Inflammatory macrophage treated with lipopolysaccharide for 4 hours (primary cell): ENCODE data around the gene SRP19.
"Not testable (repeated sequence)": the region's sequence is repeated elsewhere in the genome, so short reads cannot be mapped to it uniquely, and the experiment has no call there.

Experiments used
- DNase-seq: peaks from one replicate; pipeline ENCODE4 v3.0.0-alpha.2; 2020

SRP19 gene

DNA sequence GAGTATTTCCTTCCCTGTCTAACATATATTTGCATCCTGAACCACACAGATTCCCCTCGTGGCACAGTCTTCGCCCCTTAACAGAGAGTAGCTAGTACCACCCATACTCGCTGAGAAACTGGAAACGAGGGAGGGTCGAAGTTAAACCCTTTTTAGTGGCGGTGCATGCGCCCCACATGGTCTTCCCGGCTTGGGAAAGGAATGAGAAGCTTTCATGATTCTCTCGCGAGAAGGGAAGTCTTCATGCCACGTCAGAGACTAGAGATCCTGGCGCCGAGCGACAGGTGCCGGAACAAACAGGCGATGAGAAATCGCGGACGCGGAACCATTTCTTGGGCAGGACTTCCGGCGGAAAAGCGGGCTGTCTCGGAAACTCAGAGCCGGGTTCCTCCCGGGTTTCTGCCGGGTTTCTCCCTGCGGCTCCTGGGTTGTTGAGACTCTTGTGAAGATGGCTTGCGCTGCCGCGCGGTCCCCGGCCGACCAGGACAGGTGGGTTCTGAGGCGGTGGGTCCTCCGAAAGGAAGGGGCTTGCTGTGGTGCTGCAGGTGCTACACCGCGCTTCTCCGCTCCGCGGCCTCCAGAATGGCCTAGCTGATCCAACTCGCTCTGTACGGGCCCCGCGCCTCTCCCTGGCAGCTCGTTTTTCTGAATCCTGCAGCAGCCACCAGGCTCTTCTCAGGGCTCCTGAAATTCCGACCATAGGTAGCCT, at the start of gene SRP19:
Gene SRP19 (plus strand): TSS at position 359 of the 709 bp plus-strand sequence. CDS start 90 bp downstream, at position 449.
- DNase-seq, result peak; percentile 98

DNA sequence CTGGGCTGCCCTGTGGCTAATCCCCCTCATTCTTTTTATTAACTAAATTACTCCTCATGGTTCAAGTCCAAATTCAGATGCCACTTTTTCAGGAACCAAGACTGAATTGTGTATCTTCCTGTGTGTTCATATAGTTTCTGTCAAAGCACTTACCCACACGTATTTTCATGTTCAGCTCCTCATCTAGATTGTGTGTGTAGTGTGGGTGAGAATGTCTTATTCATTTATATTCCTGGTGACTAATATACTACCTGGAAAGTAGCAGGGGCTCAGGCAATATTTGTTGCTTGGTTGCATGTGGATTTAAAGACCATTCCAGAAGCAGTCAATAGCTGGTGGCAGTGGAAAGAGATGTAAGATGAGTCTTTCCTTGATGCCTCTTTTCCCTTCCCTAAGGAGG, 48.5 kb upstream of the SRP19 start:
- no peak for DNase-seq

DNA sequence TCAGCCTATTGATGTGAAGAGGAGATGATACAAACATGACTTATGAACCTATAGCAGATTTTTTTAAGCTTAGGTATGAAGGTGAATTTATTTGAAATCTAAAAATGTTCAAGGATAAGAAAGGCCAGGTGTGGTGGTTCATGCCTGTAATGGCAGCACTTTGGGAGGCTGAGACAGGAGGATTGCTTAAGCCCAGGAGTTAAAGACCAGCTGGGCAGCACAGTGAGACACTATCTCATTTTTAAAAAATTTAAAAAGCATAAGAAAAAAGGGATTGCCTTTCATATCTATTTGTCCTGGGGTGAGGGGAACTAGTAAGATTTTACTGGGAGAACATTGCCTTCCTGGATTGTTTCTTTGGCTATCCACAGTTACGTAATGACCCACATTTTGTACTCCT, 40.8 kb upstream of the SRP19 start:
- no peak for DNase-seq

DNA sequence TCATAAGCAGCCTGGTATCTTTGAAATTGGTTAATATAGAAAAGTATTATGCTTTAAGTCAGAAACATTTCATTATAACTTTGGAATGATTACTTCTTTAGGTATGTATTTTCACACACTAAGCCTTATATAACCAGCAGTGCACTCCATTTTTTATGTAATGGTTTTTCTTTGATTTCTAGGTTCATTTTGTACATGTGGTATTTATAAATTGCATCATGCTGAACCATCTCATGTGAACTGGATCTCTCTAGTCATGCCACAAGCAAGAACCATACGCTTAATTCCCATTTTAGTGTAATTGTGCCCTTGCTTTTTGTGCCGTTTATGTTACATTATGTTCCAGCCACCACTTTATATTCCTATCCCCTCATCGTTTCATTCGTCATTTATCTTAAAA, 38.6 kb upstream of the SRP19 start:
- no peak for DNase-seq

DNA sequence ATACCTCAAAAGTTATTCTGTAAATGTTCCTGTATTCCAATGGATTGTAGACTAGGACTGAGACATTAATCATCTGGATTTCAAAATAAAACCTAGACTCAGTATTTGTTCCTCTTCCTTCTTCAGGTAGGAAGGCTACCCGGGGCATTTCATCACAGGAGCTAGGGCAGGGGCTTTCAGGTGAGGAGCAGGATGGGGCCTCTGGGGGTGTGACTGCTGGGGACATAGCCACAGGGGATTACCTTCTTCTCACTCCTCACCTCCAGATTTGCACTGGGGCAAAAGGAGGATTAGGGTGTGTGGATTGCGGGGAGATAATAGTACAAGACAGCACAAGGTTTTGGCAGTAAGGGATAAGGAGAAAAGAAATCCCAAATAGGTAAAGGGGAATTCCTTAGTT, 37.9 kb upstream of the SRP19 start:
- no peak for DNase-seq

DNA sequence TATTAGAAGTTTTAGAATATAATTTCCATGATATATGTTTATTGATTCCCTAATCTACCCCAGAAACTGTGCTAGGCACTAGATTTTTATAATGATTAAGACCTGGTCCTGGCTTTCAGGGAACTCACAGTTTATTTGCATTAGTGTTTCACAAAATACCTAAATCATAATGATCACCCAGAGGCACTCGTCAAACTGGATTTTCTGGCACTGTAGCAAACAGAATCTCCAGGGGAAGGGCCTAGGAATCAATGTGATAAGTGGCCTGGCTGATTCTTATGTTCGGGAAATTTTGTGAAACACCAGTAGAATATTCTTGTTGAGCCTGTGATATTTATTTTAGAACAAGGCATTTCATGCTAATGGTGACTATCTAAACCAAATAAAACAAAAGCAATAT, 37.4 kb upstream of the SRP19 start:
- DNase-seq, result no peak

DNA sequence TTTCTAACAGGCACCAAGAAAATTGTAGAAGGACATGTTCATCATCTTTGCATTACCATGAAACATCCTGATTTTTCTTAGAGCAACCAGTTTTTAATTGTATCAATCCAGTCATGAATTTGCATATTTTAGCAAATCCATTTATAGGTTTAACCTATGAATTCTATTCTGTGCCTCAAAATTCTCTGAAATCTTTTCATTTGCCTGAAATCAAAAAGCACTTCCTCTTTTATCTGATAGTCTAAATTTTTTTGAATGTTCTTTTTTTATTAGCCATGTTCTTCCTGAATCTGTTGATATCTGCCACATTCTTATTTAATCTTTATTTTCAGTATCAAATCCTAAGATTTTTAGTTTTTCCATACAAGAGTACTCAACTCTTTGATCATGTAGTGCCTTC, 36.9 kb upstream of the SRP19 start:
- no peak for DNase-seq

DNA sequence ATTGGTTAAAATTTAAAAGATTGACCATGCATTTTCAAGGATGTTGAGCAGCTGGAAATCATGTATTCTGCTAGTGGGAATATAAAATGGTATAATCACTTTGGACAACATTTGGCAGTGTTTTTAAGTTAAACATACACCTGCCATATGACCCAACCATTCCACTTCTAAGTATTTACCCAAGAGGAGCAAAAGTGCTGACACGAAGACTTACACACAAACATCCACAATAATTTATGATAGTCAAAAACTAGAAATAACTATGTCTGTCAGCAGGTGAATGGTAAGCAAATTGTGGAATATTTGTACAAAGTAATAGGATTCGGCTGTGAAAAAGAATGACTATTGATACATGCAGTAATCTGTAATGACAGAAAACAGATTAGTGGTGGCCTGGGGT, 30.7 kb upstream of the SRP19 start:
- no peak for DNase-seq

DNA sequence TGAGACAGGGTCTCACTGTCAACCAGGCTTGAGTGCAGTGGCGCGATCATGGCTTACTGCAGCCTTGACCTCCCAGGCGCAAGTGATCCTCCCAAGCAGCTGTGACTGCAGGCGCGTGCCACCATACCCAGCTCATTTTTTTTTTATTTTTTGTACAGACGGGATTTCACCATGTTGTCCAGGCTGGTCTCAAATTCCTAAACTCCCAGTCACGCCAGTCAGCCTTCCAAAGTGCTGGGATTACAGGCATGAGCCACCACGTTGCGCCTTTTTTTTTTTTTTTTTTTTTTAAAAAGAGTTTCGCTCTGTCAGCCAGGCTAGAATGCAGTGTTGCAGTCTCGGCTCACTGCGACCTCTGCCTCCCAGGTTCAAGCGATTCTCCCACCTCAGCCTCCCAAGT, 27.1 kb upstream of the SRP19 start:
- no peak for DNase-seq

DNA sequence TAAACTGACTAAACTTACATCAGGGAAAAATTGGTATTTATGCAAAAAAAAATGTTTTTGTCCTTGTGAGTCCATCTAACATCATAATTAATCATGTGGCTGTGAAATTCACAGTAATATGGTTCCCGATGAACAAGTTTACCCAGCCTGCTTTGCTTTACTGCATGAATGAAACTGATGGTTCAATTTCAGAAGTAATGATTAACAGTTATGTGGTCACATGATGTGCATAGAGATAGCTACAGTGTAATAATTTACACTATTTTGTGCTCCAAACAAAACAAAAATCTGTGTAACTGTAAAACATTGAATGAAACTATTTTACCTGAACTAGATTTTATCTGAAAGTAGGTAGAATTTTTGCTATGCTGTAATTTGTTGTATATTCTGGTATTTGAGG, 16.6 kb upstream of the SRP19 start:
- DNase-seq, result no peak

DNA sequence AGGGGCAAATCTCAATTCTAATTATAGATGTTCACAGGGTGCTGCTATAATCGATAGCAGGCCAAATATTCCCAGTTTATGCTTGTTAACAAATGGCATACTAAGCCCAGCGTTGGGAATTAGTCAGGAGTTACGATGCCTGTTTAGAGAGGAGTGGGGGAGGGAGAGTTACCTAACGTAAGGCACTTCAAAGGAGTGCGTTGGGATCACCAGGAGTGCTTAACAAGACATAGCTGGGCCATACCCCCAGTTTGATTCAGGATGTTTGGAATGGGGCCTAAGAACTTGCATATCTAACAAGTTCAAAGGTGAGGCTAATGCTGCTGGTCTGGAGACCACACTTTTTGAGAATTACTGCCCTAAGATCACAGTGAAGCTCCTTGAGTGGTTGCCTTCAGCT, 14.5 kb upstream of the SRP19 start:
- no peak for DNase-seq

DNA sequence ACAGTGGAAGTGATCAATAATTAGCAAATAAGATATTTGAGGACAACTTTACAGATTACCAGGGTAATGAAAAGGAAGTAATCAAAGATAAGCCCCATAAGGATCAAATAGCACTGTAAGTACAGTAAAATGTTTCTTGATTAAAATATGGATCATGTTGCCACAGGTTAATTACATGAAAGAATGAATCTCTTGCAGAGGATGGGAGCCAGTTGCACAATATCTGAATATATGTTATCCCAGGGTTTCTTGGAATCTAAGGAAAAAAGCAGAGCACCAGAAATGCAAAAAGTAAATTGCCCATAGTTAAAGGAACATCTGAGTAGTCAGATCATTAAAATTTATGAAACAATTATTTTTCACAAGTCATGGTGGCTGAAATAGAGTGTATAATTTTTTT, 13.8 kb upstream of the SRP19 start:
- no peak for DNase-seq

DNA sequence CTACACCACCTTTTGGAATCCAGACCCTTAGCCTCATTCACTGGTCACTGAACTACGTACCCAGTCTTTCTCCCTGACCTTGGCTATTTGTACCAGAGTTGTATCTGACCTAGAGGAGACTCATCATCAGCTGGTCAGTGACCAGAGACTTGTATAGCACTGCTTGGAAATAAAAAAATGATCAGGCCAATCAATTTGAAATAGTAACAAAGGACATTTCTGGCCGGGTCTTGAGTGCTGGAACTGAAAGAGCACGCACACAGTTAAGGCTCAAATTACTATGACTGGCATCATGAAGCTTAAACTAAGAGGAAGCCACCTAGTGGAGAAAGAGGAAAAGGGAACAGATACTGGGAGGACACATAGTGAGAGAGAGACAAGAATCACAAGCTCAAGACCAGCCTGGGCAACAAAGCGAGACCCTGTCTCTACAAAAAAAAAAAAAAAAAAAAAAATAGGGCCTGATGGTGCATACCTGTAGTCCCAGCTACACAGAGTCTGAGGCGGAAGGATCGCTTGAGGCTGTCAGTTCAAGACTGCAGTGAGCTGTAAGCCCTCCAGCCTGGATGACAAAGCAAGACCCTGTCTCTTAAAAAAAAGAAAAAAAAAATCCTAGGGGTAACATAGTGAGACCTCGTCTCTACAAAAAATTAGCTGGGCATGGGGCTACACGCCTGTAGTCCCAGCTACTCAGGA, 12.8 kb upstream of the SRP19 start:
- DNase-seq, result peak; percentile 71

DNA sequence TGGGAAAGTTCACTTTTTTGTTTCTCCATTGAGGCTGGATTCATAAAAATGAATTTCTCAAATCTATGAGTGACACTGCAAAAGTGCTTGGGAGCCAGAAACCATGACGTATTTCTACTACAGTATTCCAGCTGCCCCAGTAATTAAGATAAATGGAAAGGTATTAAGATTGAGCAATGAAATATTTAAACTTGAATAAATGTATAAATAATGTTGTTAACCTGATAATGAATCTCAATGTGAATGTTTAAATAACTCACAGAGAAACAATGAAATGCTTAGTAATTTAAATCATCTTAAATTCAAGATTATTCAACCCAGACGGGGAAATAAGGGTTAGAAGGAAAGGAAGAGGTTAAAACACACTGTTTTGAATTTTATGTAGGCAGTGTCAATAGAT, 11.2 kb upstream of the SRP19 start:
- DNase-seq, result no peak

DNA sequence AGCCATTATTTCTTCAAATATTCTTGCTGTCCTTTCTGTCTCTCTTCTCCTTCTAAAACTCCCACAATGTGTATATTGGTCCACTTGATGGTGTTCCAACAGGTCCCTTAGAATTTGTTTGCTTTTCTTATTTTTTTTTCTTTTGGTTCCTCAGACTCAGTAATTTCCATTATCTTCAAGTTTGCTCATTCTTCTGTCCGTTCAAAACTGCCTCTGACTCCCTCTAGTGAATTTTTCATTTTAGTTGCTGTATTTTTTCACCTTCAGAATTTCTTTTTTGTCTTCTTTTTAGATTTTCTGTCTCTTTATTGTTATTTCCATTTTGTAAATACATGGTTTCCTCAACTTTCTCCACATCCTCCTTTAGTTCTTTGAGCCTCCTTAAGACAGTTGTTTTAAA, 6.4 kb upstream of the SRP19 start:
- no peak for DNase-seq

DNA sequence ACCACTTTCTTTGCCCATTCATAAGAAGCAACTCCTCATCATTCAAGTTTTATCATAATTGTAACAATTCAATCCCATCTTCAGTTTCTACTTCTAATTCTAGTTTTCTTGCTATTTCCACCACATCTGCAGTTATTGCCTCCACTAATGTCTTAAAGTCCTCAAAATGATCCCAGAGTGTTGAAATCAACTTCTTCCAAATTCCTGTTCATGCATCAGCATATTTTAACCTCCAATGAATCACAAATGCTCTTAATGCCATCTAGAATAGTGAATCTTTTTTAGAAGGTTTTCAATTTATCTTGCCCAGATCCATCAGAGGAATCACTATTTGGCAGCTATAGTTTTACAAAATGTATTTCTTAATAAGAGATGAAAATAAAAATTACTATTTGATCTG, 3.2 kb upstream of the SRP19 start:
- DNase-seq, result no peak

DNA sequence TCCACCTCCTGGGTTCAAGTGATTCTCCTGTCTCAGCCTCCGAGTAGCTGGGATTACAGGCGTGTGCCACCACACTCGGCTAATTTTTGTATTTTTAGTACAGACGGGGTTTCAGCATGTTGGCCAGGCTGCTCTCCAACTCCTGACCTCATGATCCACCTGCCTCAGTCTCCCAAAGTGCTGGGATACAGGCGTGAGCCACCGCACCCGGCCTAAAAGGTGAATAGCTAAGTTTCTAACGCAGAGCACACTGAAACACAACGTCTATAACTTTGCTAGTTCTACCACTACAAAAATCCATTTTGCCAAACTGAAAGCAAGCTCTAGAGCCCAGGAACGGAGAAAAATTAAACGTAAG, 537 bp upstream of the SRP19 start:
- not testable (repeated sequence) for DNase-seq

DNA sequence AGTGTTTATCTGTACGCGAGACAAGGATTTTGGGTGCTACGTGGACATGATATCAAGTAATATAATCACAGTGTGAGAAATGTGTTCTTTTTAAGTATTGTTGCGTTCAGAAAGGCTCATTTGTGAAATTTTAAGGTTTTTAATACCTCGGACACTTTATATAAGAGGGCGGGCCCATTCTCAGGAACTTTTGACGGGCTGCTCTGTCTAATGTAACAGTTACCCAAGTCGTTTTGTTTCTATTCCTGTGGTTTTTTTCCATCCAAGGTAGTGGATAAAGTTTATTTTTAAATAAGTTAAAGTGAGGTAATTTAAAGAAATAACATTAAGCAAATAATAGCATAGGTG, 525 bp downstream of the SRP19 start:
- no peak for DNase-seq

DNA sequence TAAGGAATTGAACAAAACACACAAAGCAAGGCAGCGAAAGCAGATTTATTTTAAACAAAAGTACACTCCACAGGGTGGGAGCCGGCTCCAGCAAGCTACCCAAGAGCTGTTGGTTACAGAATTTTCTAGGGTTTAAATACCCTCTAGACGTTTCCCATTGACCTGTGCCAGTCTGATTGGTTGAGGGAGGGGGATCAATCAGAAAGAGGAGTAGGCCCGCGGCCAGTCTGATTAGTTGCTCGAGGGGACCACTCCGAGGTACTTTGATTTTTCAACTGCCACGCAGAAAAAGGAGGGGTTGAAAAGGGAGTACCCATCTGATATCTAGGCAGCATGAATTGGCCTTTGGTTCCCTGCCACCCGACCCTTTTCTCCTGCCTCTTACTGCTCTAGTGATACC, 998 bp downstream of the SRP19 start:
- no peak for DNase-seq

DNA sequence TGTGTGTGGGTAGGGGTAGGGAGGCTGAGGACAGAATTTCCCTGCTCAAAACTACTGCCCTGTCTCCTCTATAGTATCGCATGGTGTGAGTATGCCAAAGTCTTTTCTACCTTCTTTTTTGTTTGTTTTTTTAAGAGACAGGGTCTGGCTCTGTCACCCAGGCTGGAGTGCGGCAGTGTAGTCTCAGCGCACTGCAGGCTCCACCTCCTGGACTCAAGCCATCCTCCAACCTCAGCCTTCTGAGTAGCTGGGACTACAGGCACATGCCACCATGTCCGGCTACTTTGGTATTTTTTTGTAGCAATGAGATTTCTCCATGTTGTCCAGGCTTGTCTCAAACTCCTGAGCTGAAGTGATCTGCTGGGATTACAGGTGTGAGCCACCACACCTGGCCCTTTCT, 2.5 kb downstream of the SRP19 start:
- no peak for DNase-seq

DNA sequence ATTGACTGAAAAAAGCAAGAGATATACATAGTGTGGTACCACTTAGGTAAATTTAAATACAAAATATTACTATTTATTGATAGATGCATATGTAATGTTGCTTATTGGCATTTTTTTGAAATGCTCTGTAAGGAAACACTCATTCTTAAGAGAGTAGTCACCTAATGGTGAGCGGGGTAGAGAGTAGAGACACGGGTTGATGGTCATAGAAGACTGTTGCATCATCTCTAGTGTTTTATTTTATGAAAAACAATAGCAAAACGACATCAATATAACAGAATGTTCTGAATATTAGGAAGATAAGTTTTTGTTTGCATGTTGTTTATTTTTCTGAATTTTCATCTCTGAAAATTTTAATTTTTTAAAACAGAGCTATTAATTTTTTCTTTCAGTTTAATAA, 4.0 kb downstream of the SRP19 start:
- DNase-seq, result no peak

DNA sequence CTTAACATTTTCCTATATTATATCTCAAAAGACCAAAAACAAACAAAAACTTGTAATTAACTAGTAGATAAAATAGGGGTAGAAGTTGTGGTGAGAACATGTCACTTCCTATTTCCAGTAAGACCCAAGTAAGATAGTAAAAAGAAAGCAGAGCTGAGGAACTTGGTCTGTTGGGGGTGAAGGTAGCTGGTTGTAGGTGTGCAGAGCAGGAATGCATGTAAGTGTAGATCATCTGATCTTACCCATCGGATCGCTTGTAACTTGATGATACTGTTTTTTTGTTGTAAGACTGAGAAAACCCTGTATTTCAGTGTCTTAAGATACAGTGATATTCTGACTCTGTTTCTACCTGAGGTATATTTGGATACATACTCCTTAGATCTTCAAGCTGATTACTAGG, 5.7 kb downstream of the SRP19 start:
- no peak for DNase-seq

DNA sequence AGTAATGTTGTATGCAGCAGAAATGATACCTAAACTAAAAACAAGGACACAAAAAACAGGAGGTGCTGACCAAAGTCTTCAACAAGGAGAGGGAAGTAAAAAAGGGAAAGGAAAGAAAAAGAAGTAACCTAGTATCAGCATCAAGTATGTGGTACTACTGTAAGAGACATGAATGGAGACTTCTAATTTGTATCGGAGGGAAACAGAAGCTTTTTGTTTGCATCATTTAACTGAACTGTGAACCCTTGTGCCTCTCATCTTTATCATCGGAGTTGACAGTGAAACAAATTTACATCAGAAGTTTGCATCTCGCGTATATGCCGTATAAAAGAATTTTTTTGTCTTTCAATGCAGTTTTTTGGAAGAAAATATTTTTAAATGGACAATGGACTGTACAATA, 6.3 kb downstream of the SRP19 start:
- DNase-seq, result no peak

DNA sequence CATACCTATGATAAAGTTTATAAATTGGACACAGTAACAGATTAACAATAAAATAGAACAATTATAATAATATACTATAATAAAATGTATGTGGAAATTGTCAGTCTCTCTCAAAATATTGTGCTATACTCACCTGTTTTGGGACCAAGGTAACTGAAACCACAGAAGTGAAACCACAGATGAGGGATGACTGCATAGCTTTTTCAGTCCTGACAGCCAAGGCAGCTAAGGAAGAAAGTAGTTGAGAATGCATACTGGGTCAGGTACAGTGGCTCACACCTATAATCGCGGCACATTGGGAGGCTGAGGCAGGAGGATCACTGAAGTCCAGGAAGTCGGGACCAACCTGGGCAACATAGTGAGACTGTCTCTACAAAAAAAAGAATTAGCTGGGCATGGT, 8.9 kb downstream of the SRP19 start:
- DNase-seq, result no peak

DNA sequence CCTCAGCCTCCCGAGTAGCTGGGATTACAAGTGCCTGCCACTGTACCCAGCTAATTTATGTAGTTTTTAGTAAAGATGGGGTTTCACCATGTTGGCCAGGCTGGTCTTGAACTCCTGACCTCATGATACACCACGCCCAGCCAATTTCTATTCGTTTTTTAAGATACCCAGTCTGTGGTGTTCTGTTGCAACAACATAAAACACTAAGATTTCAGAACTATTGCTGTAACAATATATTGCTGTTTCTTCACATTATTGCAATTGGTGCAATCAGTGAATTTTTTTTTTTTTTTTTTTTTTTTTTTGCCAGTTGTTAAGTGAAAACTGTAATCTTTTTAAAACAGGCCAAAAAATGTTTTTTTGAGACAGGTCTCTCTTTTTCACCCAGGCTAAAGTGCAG, 9.9 kb downstream of the SRP19 start:
- peak; percentile 67 for DNase-seq
